Astrocyte (in vitro differentiated cells and primary cell): ENCODE measurements around the gene ARSI.

Source experiments
- EZH2 ChIP-seq: IDR thresholded peaks from 2 replicates; pipeline ENCODE4 v1.6.1; 2012; ENCODE audit warnings: mild to moderate bottlenecking, low read length, inconsistent platforms; ENCODE audit not compliant: insufficient read depth
- TF ChIP-seq, protein P1 (sequence below): IDR thresholded peaks from 2 replicates; pipeline ENCODE4 v1.5.1; 2011; ENCODE audit warnings: low read depth, mild to moderate bottlenecking, inconsistent platforms, low read length, moderate library complexity; ENCODE audit not compliant: insufficient read depth

DNA sequence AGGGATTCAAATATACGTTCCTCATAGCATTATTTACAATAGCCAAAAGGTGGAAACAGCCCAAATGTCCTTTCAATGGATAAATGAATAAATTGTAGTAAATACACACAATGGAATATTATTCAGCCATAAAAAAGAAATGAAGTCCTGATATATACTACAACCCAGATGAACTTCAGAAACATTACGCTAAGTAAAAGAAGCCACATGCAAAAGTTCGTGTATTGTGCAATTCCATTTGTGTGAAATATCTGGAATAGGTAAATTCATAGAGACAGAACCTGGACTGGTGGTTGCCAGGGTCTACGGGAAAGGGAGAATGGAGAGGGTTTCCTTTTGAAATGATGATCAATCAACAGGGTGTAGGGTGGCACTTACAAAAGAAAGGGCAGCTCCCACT lies 12.5 kb upstream of the ARSI start:
- TF ChIP-seq, protein P1, sequence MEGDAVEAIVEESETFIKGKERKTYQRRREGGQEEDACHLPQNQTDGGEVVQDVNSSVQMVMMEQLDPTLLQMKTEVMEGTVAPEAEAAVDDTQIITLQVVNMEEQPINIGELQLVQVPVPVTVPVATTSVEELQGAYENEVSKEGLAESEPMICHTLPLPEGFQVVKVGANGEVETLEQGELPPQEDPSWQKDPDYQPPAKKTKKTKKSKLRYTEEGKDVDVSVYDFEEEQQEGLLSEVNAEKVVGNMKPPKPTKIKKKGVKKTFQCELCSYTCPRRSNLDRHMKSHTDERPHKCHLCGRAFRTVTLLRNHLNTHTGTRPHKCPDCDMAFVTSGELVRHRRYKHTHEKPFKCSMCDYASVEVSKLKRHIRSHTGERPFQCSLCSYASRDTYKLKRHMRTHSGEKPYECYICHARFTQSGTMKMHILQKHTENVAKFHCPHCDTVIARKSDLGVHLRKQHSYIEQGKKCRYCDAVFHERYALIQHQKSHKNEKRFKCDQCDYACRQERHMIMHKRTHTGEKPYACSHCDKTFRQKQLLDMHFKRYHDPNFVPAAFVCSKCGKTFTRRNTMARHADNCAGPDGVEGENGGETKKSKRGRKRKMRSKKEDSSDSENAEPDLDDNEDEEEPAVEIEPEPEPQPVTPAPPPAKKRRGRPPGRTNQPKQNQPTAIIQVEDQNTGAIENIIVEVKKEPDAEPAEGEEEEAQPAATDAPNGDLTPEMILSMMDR = no peak
- TF ChIP-seq EZH2 = no peak
